ENCODE measurements around the gene GOLGA8K.
"Not testable (repeated sequence)": the region's sequence is repeated elsewhere in the genome, so short reads cannot be mapped to it uniquely, and the experiment has no call there.

Gene GOLGA8K

DNA sequence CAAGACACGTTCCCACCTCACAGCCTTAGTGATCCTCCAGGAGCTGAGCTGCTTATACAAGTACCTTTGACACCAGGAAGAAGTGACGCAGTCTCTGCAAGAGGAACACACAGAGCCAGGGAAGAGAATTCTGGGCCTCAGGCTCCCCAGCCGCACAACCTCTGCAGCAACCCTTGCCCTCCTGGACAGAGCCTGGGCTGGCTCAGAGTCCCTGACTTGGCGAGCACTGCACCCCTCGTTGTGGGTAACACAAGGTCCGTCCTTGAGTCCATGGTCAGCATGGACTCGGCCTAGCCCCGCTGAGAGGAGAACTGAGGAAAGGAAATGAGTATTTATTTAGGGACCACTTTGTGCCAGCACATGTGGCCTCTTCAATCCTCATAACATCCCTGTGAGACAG, 39.6 kb downstream of the GOLGA8K start:
- not testable (repeated sequence) for H3K4me3 ChIP-seq (ENCODE audit: low read depth, low read length); DNase-seq (ENCODE audit: low read depth)

DNA sequence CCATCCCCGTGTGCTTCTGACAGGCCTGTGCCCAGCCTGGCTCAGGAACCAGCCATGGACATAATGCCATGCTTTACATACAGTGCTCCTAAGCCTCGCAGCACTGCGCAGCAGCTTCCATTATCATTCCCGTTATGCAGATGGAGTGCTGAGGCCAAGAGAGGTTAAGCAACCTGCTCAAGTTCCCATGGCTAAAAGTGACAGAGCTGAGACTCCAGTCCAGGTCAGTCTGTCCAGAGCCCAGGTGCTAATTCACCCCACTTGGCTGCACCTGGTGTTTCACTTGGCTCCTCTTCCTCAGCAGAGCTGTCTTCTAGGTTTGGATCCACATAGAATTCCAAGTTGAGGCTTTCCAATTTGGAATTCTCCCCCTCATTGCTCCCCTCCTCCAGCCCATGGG, 41.4 kb downstream of the GOLGA8K start:
- H3K4me3 ChIP-seq (ENCODE audit: low read depth, low read length); DNase-seq (ENCODE audit: low read depth): not testable (repeated sequence)

DNA sequence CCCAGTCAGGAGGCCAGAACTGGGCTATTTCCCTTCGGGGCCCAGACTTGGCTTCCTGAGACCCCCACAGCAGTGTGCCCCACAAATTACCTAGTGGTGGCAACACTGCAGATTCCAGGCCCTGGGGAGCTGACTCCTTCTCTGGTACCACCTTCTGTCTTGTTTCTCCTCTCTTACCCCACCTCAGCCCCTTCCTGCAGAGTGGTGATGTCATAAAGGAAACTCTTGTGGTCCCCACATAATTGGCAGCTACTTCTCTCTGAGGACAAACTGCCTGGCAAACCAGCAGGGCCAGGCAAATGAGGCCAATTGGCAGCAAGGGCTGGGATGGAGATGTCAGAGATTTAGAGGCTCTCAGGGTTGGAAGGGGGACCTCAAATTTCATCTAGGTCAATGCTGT, 44.6 kb downstream of the GOLGA8K start:
- H3K4me3 ChIP-seq (ENCODE audit: low read depth, low read length); DNase-seq (ENCODE audit: low read depth): not testable (repeated sequence)

DNA sequence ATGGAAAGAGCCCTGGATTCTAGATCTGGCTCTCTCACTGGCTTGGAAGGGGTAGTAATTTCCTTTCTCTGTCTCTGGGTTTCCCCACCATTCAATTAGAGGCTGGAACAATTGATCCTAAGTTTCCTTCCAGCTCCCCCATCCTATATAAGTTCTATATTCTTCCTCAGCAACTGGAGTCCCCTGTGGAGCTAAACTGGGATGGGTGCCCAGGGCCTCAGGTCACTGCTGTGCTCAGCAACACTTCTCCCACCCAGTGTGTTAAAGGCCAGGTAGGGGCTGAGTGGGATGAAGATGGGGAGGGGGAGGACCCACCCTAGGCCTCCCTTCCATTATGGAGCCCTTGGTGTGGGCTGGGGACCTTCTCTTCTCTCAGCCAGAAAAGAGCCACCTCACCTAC, 46.2 kb downstream of the GOLGA8K start:
- not testable (repeated sequence) for DNase-seq (ENCODE audit: low read depth); H3K4me3 ChIP-seq (ENCODE audit: low read depth, low read length)

DNA sequence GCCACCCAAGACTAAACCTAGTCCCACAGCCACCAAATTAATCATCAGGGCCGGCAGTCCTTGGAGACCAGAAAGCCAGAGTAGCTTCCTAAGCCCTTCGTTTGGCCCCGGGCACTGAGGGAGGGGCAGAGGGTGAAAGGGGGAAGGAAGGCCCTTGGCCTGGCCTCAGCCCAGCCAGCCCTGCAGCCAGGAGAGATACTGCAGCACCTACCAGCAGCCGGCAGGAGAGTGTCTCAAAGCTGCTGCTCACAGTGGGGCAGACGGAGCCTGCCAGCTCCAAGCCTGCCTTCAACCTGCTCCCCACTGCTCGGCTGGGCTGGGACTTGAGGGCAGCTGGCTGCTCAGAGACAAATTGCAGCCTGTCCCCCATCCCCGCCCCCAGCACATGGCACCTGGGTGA, 50.3 kb downstream of the GOLGA8K start:
- not testable (repeated sequence) for H3K4me3 ChIP-seq (ENCODE audit: low read depth, low read length); DNase-seq (ENCODE audit: low read depth)

DNA sequence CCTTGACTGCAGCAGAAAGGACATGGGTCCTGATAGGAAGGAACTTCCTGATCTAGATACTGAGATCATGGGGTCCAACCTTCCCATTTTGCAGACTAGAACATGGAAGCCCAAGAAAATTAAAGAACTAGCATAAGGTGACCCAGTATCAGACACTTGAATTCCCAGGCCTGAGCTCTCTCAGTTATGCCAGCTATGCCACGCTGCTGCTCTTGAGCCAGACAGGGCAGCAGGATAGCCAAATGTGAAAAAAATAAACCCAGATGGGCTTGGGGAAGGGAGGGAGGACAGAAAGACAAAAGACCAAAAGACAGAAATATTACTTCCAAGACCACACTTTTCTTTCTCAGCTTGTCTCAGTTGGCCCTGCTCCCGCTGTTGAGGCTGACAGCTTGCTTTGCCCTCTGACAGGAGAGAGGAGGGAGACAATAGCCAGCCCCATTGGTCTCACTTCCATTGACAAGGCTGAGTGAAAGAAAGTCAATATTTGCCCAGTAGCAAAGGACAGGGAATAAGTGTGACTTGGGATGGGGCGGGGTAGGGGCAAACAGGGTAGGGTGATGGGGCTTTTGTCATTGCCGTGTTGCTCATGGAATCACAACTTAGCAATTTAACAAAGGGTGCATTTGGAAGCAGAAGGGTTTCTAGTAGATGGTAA, 52.4 kb downstream of the GOLGA8K start:
- not testable (repeated sequence) for H3K4me3 ChIP-seq (ENCODE audit: low read depth, low read length); DNase-seq (ENCODE audit: low read depth)

DNA sequence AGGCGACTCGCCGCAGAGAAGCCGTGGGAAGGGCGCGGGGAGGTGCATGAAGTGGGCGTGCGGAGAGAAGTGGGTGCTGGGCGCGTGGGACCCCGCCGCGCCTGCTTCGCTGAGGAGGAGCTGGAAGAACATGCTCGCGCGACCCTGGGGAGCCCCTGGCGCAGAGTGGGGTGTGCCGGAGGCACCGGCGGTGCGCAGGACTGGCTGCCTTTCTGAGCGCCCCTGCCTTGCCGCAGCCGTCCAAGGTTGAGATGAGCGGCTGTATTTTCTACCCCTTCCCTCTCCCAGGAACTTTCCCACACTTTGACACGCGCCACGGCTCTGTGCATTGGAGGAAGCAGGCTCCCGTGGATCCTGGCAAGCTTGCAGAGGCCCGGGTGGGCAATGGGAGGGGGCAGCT, 56.1 kb downstream of the GOLGA8K start:
- DNase-seq (ENCODE audit: low read depth); H3K4me3 ChIP-seq (ENCODE audit: low read depth, low read length): not testable (repeated sequence)

DNA sequence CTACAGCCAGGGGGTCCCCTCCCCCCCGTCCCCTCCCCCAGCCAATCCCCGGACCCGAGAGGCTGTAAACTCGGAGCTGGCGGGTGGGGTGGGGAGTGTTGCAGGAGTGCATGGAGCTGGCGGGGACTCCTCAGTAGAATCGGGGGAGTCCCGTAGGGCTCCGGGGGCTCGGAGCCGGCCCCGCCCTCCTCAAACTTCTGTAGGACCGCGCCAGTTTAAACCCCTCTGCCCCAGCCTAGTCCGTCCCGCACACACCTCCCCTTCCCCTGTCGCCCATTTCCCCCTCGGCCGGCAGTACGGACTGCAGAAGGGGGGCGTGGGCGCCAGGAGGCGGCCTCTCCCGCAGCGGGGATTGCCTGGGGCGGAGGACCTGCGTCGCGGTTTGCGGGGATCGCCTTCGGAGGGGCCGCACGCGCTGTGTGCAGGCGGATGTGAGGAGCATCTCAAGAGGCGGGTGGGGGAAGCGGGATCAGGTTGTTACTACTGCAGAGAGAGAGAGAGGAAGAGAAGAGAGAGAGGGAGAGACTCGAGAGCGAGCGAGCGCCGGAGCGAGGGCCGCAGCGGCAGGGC, 57.0 kb downstream of the GOLGA8K start:
- not testable (repeated sequence) for H3K4me3 ChIP-seq (ENCODE audit: low read depth, low read length); DNase-seq (ENCODE audit: low read depth)

DNA sequence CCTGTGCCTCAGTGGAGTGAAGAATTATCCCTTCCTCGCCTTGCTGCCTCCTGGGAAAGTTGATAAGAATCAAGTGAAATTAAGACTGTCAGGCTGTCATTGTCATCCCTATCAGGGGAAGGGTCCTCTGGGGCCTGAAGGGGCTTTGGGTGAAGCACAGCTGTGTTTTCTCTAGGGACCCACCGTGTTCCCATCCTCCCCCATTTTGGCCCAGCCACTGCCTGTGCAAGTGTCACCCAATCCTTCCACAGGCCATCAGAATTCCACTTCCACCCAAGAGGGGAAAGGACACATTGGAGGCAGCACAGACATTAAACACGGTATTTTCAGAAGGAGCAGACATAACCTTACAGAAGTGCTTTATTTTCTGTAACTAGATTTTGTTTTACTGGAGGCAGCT, 59.2 kb downstream of the GOLGA8K start:
- not testable (repeated sequence) for H3K4me3 ChIP-seq (ENCODE audit: low read depth, low read length)

More for the DNA sequence above, 59.2 kb downstream of the GOLGA8K start:
- DNase-seq (ENCODE audit: low read depth) = not testable (repeated sequence)

All from NB4 (cell line).